Ovary (tissue), 9 donors: ENCODE results near the gene ADAMTSL3. TPM values are rescaled to one million over a fixed set of nuclear protein-coding genes. Genes with fewer than 3 reads are reported as not detected.

Experiments used
- DNase-seq, 5 donors: peaks; one replicate each; pipeline ENCODE4 v3.0.0-alpha.2; 2019 to 2020
- H3K27ac ChIP-seq, 2 donors: fragments of 200-600 bp; one replicate each; pipeline versions ENCODE4 v1.5.1 to v1.8.0; 2019 to 2022
- H3K27me3 ChIP-seq: fragments of 200-600 bp; one replicate; pipeline ENCODE4 v1.8.0; 2022
- H3K36me3 ChIP-seq: fragments of 200-600 bp; sonication (generic); one replicate; pipeline ENCODE4 v1.5.1; 2019
- H3K4me1 ChIP-seq: one replicate; pipeline ENCODE4 v1.8.1; 2013; ENCODE audit warnings: mild to moderate bottlenecking, moderate library complexity; ENCODE audit not compliant: insufficient read depth
- H3K4me3 ChIP-seq: fragments of 200-600 bp; sonication (generic); one replicate; pipeline ENCODE4 v1.5.1; 2017
- H3K9me3 ChIP-seq, 2 donors: fragments of 200-600 bp in 1 of 2; sonication (generic) in 1 of 2; one replicate each; pipeline versions ENCODE4 v1.5.1 to v1.8.1; 2013 to 2019; ENCODE audit warnings: mild to moderate bottlenecking in 1 of 2, moderate library complexity in 1 of 2
- EP300 ChIP-seq: sonication (generic); formaldehyde crosslinking; IDR thresholded peaks from one replicate; pipeline ENCODE4 v1.6.1; 2017; ENCODE audit warnings: antibody characterized with exemption
- POLR2A ChIP-seq: fragments of 450-650 bp; IDR thresholded peaks from one replicate; pipeline ENCODE4 v1.6.1; 2017; ENCODE audit warnings: antibody characterized with exemption, mild to moderate bottlenecking, moderate library complexity
- WGBS, 3 donors: extraction: QIAGEN DNeasy Blood & Tissue Kit in 1 of 3; methylation state at CpG; one replicate each; pipeline versions ENCODE4 v1.1.5 to v1.1.7; 2013 to 2017; 5-methylcytosine and 5-hydroxymethylcytosine counted together
- intact Hi-C, 4 donors: fragments of 100-400 bp; cut with DNase I; formaldehyde crosslinking; loops; one replicate each; pipeline versions ENCODE4 v1.11.0 to v1.15.1; 2022 to 2023
- polyA plus RNA-seq, 2 donors: library from polyadenylated mRNA; stranded (reverse); fragments of 200-250 nt in 1 of 2; fragments of 350-450 nt in 1 of 2; fragmentation: Illumina TruSeq in 1 of 2; extraction: RNeasy Lipid Tissue Mini Kit (QIAGEN cat#74804) in 1 of 2; gene quantifications; one replicate each; pipeline ENCODE4 v1.2.3, GENCODE V29; 2013 to 2014
- total RNA-seq, 7 donors: library from RNA; depleted of rRNA in 2 of 7; stranded (reverse); fragments of >200 nt in 2 of 7; fragmentation: NEBNext Ultra II Directional in 3 of 7; extraction: Animal tissue kit (Norgen Biotek cat#: 25700) in 3 of 7; gene quantifications; one replicate each; pipeline versions ENCODE4 v1.1.0 to v1.2.4, GENCODE V29; 2016 to 2023
- TF ChIP-seq, protein P1 (sequence below), 3 donors: fragments of 450-650 bp in 2 of 3; fragments of 200-600 bp in 1 of 3; IDR thresholded peaks; one replicate each; pipeline versions ENCODE4 v1.5.1 to v1.8.0; 2016 to 2022; ENCODE audit warnings: antibody characterized with exemption in 3 of 3, mild to moderate bottlenecking in 1 of 3
- donor health status: DM: no; HTN: no; CAD: no; lungs with moderate emphysema.
- donor health status: DM: no; HTN: no; CAD: no.
- donor health status: Bipolar disorder and iron deficiency.
- donor health status: DM: yes; HTN: yes; CAD: no.
- donor health status: DM: no; HTN: no; CAD: no.
- donor health status: DM: yes; HTN: yes; CAD: no.

Gene ADAMTSL3
- total and polyA plus RNA-seq, 9 donors = 0.96 to 9.0 (median 3.7) TPM

DNA sequence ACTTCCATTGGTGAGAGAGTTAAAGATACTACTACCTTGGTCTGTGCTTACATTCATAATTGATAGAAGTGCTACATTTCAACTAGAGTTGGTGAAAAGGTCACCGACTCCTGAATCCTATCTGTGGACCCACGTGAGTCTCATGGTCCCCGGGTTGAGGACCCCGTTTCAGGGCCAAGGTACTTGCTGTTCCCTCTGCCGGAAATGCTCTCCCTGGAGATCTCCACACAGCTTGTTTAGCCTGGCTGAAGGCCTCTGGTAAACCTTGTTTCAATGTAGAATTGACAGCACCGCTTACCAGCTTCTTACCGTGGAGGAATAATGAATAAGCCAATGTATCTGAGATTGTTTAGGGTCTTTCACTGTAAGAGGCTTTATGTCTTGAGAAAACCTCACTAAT is 355.7 kb downstream of the ADAMTSL3 start:
- WGBS, 3 donors = 87 to 92% (median 91%) methylated on average over 7 of the region's 7 CpGs
- no peaks in the 10 kb centered on the region for H3K36me3 ChIP-seq
- intact Hi-C loops = loop anchor here in 1 of 4 donors (10.0 kb wide), 1 partner anchor 195 kb away; no protein-coding TSS in a partner anchor
- H3K27ac ChIP-seq = no peak overlapping the region
- no peak overlapping the region for H3K4me3 ChIP-seq
- TF ChIP-seq POLR2A = no peak
- TF ChIP-seq, protein P1, sequence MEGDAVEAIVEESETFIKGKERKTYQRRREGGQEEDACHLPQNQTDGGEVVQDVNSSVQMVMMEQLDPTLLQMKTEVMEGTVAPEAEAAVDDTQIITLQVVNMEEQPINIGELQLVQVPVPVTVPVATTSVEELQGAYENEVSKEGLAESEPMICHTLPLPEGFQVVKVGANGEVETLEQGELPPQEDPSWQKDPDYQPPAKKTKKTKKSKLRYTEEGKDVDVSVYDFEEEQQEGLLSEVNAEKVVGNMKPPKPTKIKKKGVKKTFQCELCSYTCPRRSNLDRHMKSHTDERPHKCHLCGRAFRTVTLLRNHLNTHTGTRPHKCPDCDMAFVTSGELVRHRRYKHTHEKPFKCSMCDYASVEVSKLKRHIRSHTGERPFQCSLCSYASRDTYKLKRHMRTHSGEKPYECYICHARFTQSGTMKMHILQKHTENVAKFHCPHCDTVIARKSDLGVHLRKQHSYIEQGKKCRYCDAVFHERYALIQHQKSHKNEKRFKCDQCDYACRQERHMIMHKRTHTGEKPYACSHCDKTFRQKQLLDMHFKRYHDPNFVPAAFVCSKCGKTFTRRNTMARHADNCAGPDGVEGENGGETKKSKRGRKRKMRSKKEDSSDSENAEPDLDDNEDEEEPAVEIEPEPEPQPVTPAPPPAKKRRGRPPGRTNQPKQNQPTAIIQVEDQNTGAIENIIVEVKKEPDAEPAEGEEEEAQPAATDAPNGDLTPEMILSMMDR (IDR thresholded peaks at IDR 0.05) = no peak
- no peak for TF ChIP-seq EP300
- no peaks in the 10 kb centered on the region for H3K27me3 ChIP-seq
- DNase-seq = no peak
- H3K4me1 ChIP-seq = peaks cover 4% of the 10 kb centered on the region
- peaks cover 0 to 6% of the 10 kb centered on the region in 2 donors for H3K9me3 ChIP-seq

DNA sequence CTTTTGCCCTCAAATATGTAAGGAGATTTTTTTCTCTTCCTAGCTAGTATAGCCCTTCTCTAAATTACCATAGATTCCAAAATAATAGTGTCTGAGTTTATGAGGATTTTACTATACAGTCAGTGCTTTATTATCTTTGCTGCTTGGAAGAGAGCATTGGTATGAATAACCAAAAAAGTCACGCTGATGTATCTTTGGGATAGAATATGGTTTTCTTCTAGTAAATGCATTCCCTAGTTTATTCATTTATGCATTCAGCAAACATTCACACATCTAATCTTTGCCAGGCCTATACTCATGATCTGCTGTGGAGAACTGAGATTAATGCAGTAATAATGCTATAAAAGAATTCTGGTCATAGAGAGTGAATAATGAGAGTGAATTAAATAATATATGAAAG is 356.3 kb downstream of the ADAMTSL3 start:
- 96 to 100% (median 96%) methylated on average over 1 of the region's 1 CpG for WGBS, 3 donors
- Histone ChIP-seq H3K27ac (no peak overlapping the region), H3K4me1 (peaks cover 4% of the 10 kb centered on the region), H3K27me3 (no peaks in the 10 kb centered on the region), H3K36me3 (no peaks in the 10 kb centered on the region), H3K4me3 (no peak overlapping the region), H3K9me3 (peaks cover 0 to 6% of the 10 kb centered on the region in 2 donors)
- intact Hi-C loops = loop anchor here in 1 of 4 donors (10.0 kb wide), 1 partner anchor 195 kb away; no protein-coding TSS in a partner anchor
- TF ChIP-seq POLR2A (no peak), EP300 (no peak)
- TF ChIP-seq, protein P1 (IDR thresholded peaks at IDR 0.05) = no peak
- DNase-seq = no peak

DNA sequence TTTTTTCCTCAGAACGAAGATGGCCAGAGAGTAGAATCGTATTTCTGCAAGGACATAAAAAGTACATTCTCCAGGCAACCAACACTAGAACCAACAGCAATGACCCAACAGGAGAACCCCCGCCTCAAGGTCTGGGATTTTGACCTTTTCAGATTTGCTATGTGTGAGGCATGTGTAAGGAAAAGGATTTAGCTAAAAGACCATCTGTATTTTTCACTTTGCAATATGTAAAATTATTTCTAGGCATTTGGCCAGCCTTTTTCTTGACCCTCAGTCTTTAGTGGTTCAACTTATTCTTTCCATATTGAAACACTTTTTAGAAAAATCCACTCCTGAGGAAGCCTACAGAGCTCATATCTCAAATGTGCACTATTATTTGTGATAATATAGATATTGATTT is 362.4 kb downstream of the ADAMTSL3 start:
- Histone ChIP-seq H3K4me3 (no peak overlapping the region), H3K9me3 (peaks cover 0 to 6% of the 10 kb centered on the region in 2 donors), H3K36me3 (no peaks in the 10 kb centered on the region), H3K27me3 (no peaks in the 10 kb centered on the region), H3K27ac (no peak overlapping the region), H3K4me1 (no peaks in the 10 kb centered on the region)
- DNase-seq = no peak
- 84 to 90% (median 85%) methylated on average over 3 of the region's 3 CpGs for WGBS, 3 donors
- TF ChIP-seq EP300 = no peak
- TF ChIP-seq, protein P1 (IDR thresholded peaks at IDR 0.05) = no peak
- no peak for TF ChIP-seq POLR2A
- intact Hi-C loops = loop anchor here in 1 of 4 donors (10.0 kb wide), 1 partner anchor 202 kb away; no protein-coding TSS in a partner anchor

DNA sequence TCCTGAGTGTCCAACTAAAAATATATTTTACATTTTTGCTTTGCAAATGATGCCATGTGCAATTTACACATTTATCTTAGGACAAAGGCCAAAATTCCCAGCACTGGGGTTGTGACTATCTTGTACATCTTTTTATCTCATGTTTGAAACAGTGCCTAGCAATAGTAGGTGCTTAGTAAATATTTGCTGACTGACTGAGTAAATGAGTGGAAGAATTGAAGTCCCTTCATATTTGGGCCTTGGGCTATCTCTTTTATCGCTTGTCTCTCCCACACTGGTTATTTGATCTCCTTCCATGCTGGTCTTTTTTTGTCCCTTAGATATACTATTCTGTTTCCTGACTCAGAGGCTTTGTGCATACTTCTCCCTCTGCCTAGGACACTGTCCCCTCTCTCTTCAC is 368.6 kb downstream of the ADAMTSL3 start:
- no peaks in the 10 kb centered on the region for H3K27me3 ChIP-seq
- TF ChIP-seq POLR2A (no peak), EP300 (no peak)
- TF ChIP-seq, protein P1 (IDR thresholded peaks at IDR 0.05) = no peak
- no peaks in the 10 kb centered on the region for H3K36me3 ChIP-seq
- no peak overlapping the region for H3K4me3 ChIP-seq
- H3K27ac ChIP-seq = no peak overlapping the region
- WGBS, 3 donors = 97 to 100% (median 97%) methylated on average over 1 of the region's 1 CpG
- intact Hi-C loops = loop anchor here in 1 of 4 donors (10.0 kb wide), 1 partner anchor 778 kb away; no protein-coding TSS in a partner anchor
- DNase-seq = no peak
- no peaks in the 10 kb centered on the region for H3K4me1 ChIP-seq
- H3K9me3 ChIP-seq = no peaks in the 10 kb centered on the region
